NT2/D1 (cell line): ENCODE data around the gene LIPK.

Experiments
- SUZ12 ChIP-seq: IDR thresholded peaks from 2 replicates; pipeline ENCODE4 v1.6.1; 2011; ENCODE audit not compliant: insufficient read length, insufficient read depth; ENCODE audit errors: extremely low read depth
- YY1 ChIP-seq: IDR thresholded peaks from 2 replicates; pipeline ENCODE4 v1.6.1; 2011; ENCODE audit not compliant: insufficient read length, insufficient read depth

DNA sequence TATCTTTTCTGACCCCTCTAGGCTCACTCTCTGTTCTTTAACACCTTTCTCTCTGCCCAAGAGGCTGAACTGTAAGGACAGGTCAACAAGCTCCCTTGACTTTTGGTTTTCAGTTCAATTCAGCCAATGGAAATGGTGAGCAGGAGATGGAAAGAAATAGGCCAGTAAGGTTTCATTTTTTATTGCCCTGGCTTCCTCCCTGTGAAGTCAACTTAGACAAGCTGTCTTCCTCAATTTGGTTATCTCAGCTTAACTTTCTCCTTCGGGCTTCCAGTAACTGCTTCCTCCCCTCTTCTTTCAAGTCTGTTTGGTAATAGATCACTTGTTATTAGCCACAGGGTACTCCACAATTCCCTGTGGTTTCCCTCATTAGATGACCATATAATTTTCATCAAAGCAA lies 19.7 kb downstream of the LIPK start:
- TF ChIP-seq YY1 (no peak), SUZ12 (no peak)
